Endothelial cell of umbilical vein (primary cell): ENCODE results near the gene FAM83D. TPM values are rescaled to one million over a fixed set of nuclear protein-coding genes. Genes with fewer than 3 reads are reported as not detected.

Source experiments
- BruUV-seq: library from RNA; stranded (reverse); fragments of 400-500 nt; replicated peaks from 2 replicates; lab custom pipeline; 2021; lab: Mats Ljungman, UMichigan
- CTCF ChIA-PET: fragments of 300-600, 350-600 bp; sonication (Branson Sonifier 250); formaldehyde crosslinking; loops from one replicate; lab custom pipeline; 2021; ENCODE audit warnings: antibody characterized with exemption, inconsistent platforms; lab: Charles Lee
- POLR2A ChIA-PET: fragments of 300-600, 350-600 bp; sonication (Branson Sonifier 250); formaldehyde crosslinking; loops from one replicate; lab custom pipeline; 2021; ENCODE audit warnings: antibody characterized with exemption, inconsistent platforms; lab: Charles Lee
- DNase-seq: peaks from one replicate; pipeline ENCODE4 v3.0.0-alpha.2; 2011; ENCODE audit warnings: low read depth, low spot score
- FAIRE-seq: peaks from 2 replicates; lab custom pipeline; 2011; peaks lifted over from hg19 to GRCh38; lab: Jason Lieb, UNC
- H2AFZ ChIP-seq: 2 replicates; pipeline ENCODE4 v1.6.0; 2012; ENCODE audit warnings: low read depth, low read length, control low read depth, inconsistent platforms
- H3K27ac ChIP-seq: 2 replicates; pipeline ENCODE4 v1.5.1; 2011; ENCODE audit warnings: low read depth, mild to moderate bottlenecking, control low read depth, low read length, moderate library complexity; ENCODE audit not compliant: insufficient read depth
- H3K27me3 ChIP-seq, 2 experiments: 2 replicates each; pipeline versions ENCODE4 v1.6.0 to v1.6.1; 2011; ENCODE audit warnings: low read length in 2 of 2, mixed read lengths in 1 of 2; ENCODE audit not compliant: control insufficient read depth in 2 of 2, insufficient read depth in 2 of 2
- H3K36me3 ChIP-seq, 2 experiments: 2 replicates in 1 of 2; 3 replicates in 1 of 2; pipeline ENCODE4 v1.5.1; 2011; ENCODE audit warnings: low read length in 2 of 2, mild to moderate bottlenecking in 1 of 2, moderate library complexity in 1 of 2; ENCODE audit not compliant: control insufficient read depth in 2 of 2, insufficient read depth in 2 of 2; ENCODE audit errors: extremely low read depth in 1 of 2
- H3K4me1 ChIP-seq: 3 replicates; pipeline ENCODE4 v1.5.1; 2011; ENCODE audit warnings: mild to moderate bottlenecking, low read length; ENCODE audit not compliant: control insufficient read depth, insufficient read depth; ENCODE audit errors: extremely low read depth
- H3K4me2 ChIP-seq: 2 replicates; pipeline ENCODE4 v1.6.1; 2011; ENCODE audit warnings: low read length, control low read depth, mixed read lengths; ENCODE audit not compliant: insufficient read depth
- H3K4me3 ChIP-seq, 3 experiments: fragments of 200-600 bp in 1 of 3; sonication (generic), shearing (Covaris generic) in 1 of 3; replicated peaks in 1 of 3; 2 replicates each; pipeline ENCODE4 v1.5.1; 2011 to 2016; ENCODE audit warnings: control low read depth in 3 of 3, low read length in 3 of 3, mild to moderate bottlenecking in 2 of 3, inconsistent platforms in 1 of 3, low read depth in 1 of 3, moderate library complexity in 1 of 3; ENCODE audit not compliant: insufficient read depth in 1 of 3
- H3K79me2 ChIP-seq: 2 replicates; pipeline ENCODE4 v1.6.0; 2012; ENCODE audit warnings: low read length, inconsistent platforms; ENCODE audit not compliant: control insufficient read depth, insufficient read depth
- H3K9ac ChIP-seq: replicated peaks from 2 replicates; pipeline ENCODE3; 2011; ENCODE audit warnings: low read length, control low read depth; ENCODE audit not compliant: insufficient read depth; ENCODE audit errors: extremely low read depth
- H3K9me1 ChIP-seq: replicated peaks from 3 replicates; pipeline ENCODE4 v1.6.0; 2011; ENCODE audit warnings: mild to moderate bottlenecking, low read length; ENCODE audit not compliant: control insufficient read depth, insufficient read depth; ENCODE audit errors: extremely low read depth
- H3K9me3 ChIP-seq: replicated peaks from 2 replicates; pipeline ENCODE4 v1.5.1; 2012; ENCODE audit warnings: low read length, inconsistent platforms; ENCODE audit not compliant: control insufficient read depth, insufficient read depth
- H4K20me1 ChIP-seq: replicated peaks from 2 replicates; pipeline ENCODE3; 2011; ENCODE audit warnings: mild to moderate bottlenecking, low read length; ENCODE audit not compliant: control insufficient read depth, insufficient read depth; ENCODE audit errors: extremely low read depth
- EZH2 ChIP-seq: IDR thresholded peaks from 2 replicates; pipeline ENCODE4 v1.6.1; 2012; ENCODE audit warnings: borderline replicate concordance, low read depth, mild to moderate bottlenecking, moderate library complexity, low read length, inconsistent platforms; ENCODE audit not compliant: severe bottlenecking
- FOS ChIP-seq: IDR thresholded peaks from 2 replicates; pipeline ENCODE4 v1.6.1; 2011; ENCODE audit warnings: mild to moderate bottlenecking, low read length, moderate library complexity, borderline replicate concordance; ENCODE audit not compliant: insufficient read depth
- GATA2 ChIP-seq: IDR thresholded peaks from 2 replicates; pipeline ENCODE4 v1.7.0; 2011; ENCODE audit warnings: low read depth, mild to moderate bottlenecking, moderate library complexity, mixed read lengths, low read length; ENCODE audit not compliant: insufficient read length, insufficient read depth
- POLR2A ChIP-seq: IDR thresholded peaks from 2 replicates; pipeline ENCODE4 v1.6.1; 2012; ENCODE audit warnings: low read depth, mild to moderate bottlenecking, control low read depth, low read length
- dilution Hi-C: fragments of 300-500 bp; cut with MboI; formaldehyde crosslinking; loops from one replicate; pipeline ENCODE4 v1.15.0; 2019; ENCODE audit warnings: low sequenced_read_pairs; ENCODE audit not compliant: extremely low pct_ligation_motif_present
- intact Hi-C: fragments of 100-400 bp; cut with micrococcal nuclease; formaldehyde crosslinking; loops from one replicate; pipeline ENCODE4 v1.10.0; 2022
- polyA plus RNA-seq, 4 experiments: library from polyadenylated mRNA; depleted of rRNA in 3 of 4; stranded (reverse) in 3 of 4; unstranded in 1 of 4; fragments of >200 nt; gene quantifications; 2 replicates each; pipeline versions ENCODE4 v1.2.1 to v1.2.3, GENCODE V29; 2011 to 2012; ENCODE audit warnings: missing spikeins in 1 of 4
- total RNA-seq: library from RNA; stranded (reverse); gene quantifications from 2 replicates; pipeline ENCODE4 v1.2.3, GENCODE V29; 2021
- TF ChIP-seq, protein P1 (sequence below), 2 donors: IDR thresholded peaks; 1 replicate in 1 of 2; 2 replicates in 1 of 2; pipeline ENCODE4 v1.5.1; 2011; ENCODE audit warnings: low read length in 2 of 2, mild to moderate bottlenecking in 2 of 2, moderate library complexity in 2 of 2, control low read depth in 1 of 2, inconsistent platforms in 1 of 2, low read depth in 1 of 2; ENCODE audit not compliant: insufficient read depth in 1 of 2; ENCODE audit errors: extremely low read depth in 1 of 2
- TF ChIP-seq, protein P2 (sequence below): IDR thresholded peaks from 2 replicates; pipeline ENCODE4 v1.6.1; 2011; ENCODE audit not compliant: insufficient read depth, insufficient read length

FAM83D gene
- total and polyA plus RNA-seq, 2 donors (not counting 3 experiments of a cell fraction or from before 2014, with no cell fraction given), result 41.0 to 46.0 TPM

DNA sequence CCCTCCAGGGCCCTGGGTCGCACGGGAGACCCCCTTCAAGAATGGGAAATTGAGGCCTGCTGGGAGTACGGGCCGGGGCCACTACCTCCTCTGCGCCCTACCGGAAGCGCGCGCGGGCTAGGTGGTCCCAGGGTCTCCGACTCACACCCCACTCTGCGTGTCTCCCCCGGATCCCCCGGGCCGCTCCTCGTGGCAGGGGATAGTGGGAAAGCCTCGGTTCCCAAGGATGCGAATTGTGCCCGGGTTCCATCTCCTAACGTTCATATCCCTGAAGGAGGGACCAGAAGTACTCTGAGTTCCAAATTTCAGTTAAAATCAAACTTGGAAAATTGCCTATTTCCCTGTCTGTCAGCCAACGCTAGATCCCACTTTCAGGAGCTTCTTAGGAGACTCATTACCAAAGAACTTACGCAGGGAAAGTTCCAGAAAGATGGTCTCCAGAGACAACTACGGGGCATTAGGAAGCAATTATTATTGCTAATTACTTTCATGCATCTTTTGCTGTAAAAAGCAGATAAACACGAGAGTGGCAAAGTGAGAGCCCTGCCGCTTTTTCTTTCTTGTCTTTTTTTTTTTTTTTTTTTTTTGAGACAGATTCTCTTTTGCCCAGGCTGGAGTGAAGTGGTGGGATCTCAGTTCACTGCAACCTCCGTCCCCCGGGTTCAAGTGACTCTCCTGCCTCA, 858 bp downstream of the FAM83D start:
- BruUV-seq, result no TSS peak
- Histone ChIP-seq H3K4me1 (peaks cover 26% of the 10 kb centered on the region), H3K9me3 (no peaks in the 10 kb centered on the region), H3K9ac (peak overlapping the region; percentile 71), H3K27me3 (no peaks in the 10 kb centered on the region), H3K4me2 (peak overlapping the region; percentile 94), H4K20me1 (no peaks in the 10 kb centered on the region), H2AFZ (peak overlapping the region; percentile 65), H3K79me2 (peaks cover 56% of the 10 kb centered on the region), H3K4me3 (peak overlapping the region; percentile 60 to 98 (median 95)), H3K36me3 (no peaks in the 10 kb centered on the region), H3K27ac (peak overlapping the region; percentile 43), H3K9me1 (no peaks in the 10 kb centered on the region)
- FAIRE-seq, result no peak
- TF ChIP-seq, protein P1, sequence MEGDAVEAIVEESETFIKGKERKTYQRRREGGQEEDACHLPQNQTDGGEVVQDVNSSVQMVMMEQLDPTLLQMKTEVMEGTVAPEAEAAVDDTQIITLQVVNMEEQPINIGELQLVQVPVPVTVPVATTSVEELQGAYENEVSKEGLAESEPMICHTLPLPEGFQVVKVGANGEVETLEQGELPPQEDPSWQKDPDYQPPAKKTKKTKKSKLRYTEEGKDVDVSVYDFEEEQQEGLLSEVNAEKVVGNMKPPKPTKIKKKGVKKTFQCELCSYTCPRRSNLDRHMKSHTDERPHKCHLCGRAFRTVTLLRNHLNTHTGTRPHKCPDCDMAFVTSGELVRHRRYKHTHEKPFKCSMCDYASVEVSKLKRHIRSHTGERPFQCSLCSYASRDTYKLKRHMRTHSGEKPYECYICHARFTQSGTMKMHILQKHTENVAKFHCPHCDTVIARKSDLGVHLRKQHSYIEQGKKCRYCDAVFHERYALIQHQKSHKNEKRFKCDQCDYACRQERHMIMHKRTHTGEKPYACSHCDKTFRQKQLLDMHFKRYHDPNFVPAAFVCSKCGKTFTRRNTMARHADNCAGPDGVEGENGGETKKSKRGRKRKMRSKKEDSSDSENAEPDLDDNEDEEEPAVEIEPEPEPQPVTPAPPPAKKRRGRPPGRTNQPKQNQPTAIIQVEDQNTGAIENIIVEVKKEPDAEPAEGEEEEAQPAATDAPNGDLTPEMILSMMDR (IDR thresholded peaks at IDR 0.05; ENCODE audit: extremely low read depth in 1 of 2, insufficient read depth in 1 of 2, low read depth in 1 of 2, low read length in 2 of 2), result no peak
- TF ChIP-seq EZH2 (no peak), GATA2 (no peak), POLR2A (no peak), FOS (no peak)
- TF ChIP-seq, protein P2, sequence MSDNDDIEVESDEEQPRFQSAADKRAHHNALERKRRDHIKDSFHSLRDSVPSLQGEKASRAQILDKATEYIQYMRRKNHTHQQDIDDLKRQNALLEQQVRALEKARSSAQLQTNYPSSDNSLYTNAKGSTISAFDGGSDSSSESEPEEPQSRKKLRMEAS, result no peak
- intact Hi-C loops, result loop anchor here (1.0 kb wide), 3 partner anchors 8 to 121 kb away; partner anchors contain the start of gene DHX35
- DNase-seq, result peak; percentile 35
- ChIA-PET POLR2A (interaction anchor here (1.4 to 1.6 kb wide), 2 partner anchors 35 to 123 kb away, joined by 3 to 4 read pairs; partner anchors contain the start of gene DHX35), CTCF (interaction anchor here (0.9 to 3.2 kb wide), 12 partner anchors 9 to 304 kb away, joined by 3 to 55 read pairs (median 4); partner anchors contain the start of gene DHX35)
- dilution Hi-C loops, result no loop called here
